Progenitor cell of endocrine pancreas (in vitro differentiated cells): ENCODE data around the gene GOLPH3. TPM values are rescaled to one million over a fixed set of nuclear protein-coding genes. Genes with fewer than 3 reads are reported as not detected.
A peak's percentile ranks its signal among the peaks of the same experiment; 100 is the strongest.
"Not testable (repeated sequence)": the region's sequence is repeated elsewhere in the genome, so short reads cannot be mapped to it uniquely, and the experiment has no call there.

ENCODE experiments used
- DNase-seq: peaks from one replicate; pipeline ENCODE4 v3.0.0; 2021; ENCODE audit warnings: low spot score; ENCODE audit not compliant: unreplicated experiment
- H3K27ac Mint-ChIP-seq: 2 replicates; pipeline ENCODE4 v1.8.0; 2021; ENCODE audit warnings: mild to moderate bottlenecking, moderate library complexity, mixed read lengths
- H3K27me3 Mint-ChIP-seq: 2 replicates; pipeline ENCODE4 v1.8.0; 2021; ENCODE audit warnings: mixed read lengths
- H3K36me3 Mint-ChIP-seq: 2 replicates; pipeline ENCODE4 v1.8.0; 2022; ENCODE audit warnings: mixed read lengths; ENCODE audit not compliant: insufficient read depth
- H3K4me1 Mint-ChIP-seq: 2 replicates; pipeline ENCODE4 v1.8.0; 2021; ENCODE audit warnings: low read depth, mixed read lengths
- H3K4me3 Mint-ChIP-seq: 2 replicates; pipeline ENCODE4 v1.8.0; 2021; ENCODE audit warnings: low read depth, mild to moderate bottlenecking, moderate library complexity, mixed read lengths
- H3K9me3 Mint-ChIP-seq: 2 replicates; pipeline ENCODE4 v1.8.0; 2021; ENCODE audit warnings: low read depth, mixed read lengths
- total RNA-seq: library from RNA; stranded (reverse); gene quantifications from 2 replicates; pipeline ENCODE4 v1.2.1, GENCODE V29; 2021
- TF ChIP-seq, protein P1 (sequence below): fragments of 200-600 bp; sonication (generic); IDR thresholded peaks from one replicate; pipeline ENCODE4 v1.5.0; 2021; ENCODE audit warnings: antibody characterized with exemption, mild to moderate bottlenecking; ENCODE audit not compliant: unreplicated experiment

Gene GOLPH3
- total RNA-seq, 1 donor from 2014 or later: 80.8 TPM

DNA sequence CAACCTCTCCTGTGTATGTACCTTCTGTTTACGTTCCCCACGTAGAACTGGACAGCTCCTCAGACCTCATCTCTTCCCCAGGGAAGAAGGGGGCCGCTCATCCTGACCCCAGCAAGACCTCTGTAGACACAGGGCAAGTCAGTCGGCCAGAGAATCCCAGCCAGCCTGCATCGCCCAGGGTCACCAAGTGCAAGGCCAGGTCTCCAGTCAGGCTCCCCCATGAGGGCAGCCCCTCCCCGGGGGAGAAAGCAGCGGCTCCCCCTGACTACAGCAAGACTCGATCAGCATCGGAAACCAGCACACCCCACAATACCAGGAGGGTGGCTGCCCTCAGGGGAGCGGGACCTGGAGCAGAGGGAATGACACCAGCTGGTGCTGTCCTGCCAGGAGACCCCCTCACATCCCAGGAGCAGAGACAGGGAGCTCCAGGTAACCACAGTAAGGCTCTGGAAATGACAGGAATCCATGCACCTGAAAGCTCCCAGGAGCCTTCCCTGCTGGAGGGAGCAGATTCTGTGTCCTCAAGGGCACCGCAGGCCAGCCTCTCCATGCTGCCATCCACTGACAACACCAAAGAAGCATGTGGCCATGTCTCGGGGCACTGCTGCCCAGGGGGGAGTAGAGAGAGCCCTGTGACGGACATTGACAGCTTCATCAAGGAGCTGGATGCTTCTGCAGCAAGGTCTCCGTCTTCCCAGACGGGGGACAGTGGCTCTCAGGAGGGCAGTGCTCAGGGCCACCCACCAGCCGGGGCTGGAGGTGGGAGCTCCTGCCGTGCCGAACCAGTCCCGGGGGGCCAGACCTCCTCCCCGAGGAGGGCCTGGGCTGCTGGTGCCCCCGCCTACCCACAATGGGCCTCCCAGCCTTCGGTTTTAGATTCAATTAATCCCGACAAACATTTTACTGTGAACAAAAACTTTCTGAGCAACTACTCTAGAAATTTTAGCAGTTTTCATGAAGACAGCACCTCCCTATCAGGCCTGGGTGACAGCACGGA is 86.7 kb downstream of the GOLPH3 start:
- no peaks in the 10 kb centered on the region for H3K27me3 Mint-ChIP-seq

DNA sequence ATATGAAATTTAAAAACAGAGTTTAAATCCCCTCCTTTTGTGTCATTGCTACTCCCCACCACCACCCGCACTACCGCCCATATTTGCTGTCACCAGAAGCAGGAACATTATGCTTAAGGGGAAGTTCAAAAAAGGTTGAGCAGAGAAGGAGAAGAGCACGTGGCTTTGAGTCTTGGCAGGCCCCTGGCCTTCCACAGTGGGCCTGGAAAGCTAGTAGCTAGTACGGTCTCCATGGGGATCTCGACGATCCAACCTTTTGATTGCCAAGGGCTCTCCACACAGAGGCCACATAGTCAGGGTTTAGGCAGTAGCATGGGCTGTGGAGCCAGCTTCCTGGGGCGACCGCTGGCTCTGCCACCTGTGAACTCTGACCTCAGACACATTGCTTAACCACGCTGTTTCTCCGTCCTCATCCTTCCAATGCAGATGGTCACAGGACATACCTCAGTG is 90.1 kb downstream of the GOLPH3 start:
- H3K4me1 Mint-ChIP-seq: no peaks in the 10 kb centered on the region
- no peak overlapping the region for H3K27ac Mint-ChIP-seq
- no peaks in the 10 kb centered on the region for H3K36me3 Mint-ChIP-seq
- H3K4me3 Mint-ChIP-seq: no peak overlapping the region
- no peak for DNase-seq
- no peaks in the 10 kb centered on the region for H3K27me3 Mint-ChIP-seq
- no peaks in the 10 kb centered on the region for H3K9me3 Mint-ChIP-seq
- TF ChIP-seq, protein P1, sequence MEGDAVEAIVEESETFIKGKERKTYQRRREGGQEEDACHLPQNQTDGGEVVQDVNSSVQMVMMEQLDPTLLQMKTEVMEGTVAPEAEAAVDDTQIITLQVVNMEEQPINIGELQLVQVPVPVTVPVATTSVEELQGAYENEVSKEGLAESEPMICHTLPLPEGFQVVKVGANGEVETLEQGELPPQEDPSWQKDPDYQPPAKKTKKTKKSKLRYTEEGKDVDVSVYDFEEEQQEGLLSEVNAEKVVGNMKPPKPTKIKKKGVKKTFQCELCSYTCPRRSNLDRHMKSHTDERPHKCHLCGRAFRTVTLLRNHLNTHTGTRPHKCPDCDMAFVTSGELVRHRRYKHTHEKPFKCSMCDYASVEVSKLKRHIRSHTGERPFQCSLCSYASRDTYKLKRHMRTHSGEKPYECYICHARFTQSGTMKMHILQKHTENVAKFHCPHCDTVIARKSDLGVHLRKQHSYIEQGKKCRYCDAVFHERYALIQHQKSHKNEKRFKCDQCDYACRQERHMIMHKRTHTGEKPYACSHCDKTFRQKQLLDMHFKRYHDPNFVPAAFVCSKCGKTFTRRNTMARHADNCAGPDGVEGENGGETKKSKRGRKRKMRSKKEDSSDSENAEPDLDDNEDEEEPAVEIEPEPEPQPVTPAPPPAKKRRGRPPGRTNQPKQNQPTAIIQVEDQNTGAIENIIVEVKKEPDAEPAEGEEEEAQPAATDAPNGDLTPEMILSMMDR: no peak

More for the DNA sequence above, 86.7 kb downstream of the GOLPH3 start:
- no peaks in the 10 kb centered on the region for H3K4me1 Mint-ChIP-seq
- no peaks in the 10 kb centered on the region for H3K9me3 Mint-ChIP-seq
- H3K4me3 Mint-ChIP-seq: no peak overlapping the region
- TF ChIP-seq, protein P1: no peak
- DNase-seq: no peak
- no peak overlapping the region for H3K27ac Mint-ChIP-seq
- peaks cover 2% of the 10 kb centered on the region for H3K36me3 Mint-ChIP-seq

DNA sequence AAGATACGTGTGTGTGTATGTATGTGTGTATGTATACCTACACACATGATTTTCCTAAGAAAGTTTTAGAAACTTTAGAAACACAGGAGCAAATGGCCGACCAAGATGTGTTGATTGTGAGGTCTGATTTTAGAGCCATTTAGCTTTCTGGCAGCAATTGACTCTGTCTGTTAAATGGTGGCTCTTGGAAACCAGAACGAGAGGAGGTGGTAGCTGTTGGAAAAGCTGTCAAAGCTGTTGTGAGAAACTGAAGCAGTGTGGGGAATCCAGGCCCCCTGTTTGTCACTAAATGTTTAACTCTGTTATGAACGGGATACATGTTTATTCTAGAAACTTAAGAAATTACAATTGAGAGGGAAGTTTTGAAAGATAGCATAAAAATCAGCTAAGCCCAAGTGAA is 91.4 kb downstream of the GOLPH3 start:
- no peaks in the 10 kb centered on the region for H3K4me1 Mint-ChIP-seq
- TF ChIP-seq, protein P1: no peak
- H3K27me3 Mint-ChIP-seq: no peaks in the 10 kb centered on the region
- H3K27ac Mint-ChIP-seq: no peak overlapping the region
- no peak for DNase-seq
- H3K36me3 Mint-ChIP-seq: no peaks in the 10 kb centered on the region
- no peak overlapping the region for H3K4me3 Mint-ChIP-seq
- no peaks in the 10 kb centered on the region for H3K9me3 Mint-ChIP-seq

DNA sequence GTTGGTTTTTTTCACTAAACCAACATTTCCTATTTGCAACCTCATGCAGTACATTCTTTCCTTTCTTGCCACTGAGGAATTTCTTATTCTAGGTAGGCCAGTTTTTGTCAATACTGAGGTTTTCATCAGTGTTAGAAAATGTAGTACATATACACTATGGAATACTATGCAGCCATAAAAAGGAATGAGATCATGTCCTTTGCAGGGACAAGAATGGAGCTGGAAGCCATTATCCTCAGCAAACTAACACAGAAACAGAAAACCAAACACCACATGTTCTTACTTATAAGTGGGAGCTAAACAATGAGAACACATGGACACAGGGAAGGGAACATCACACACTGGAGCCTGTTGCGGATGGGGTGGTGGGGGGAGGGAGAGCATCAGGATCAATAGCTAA is 93.6 kb downstream of the GOLPH3 start:
- not testable (repeated sequence) for DNase-seq, H3K27ac Mint-ChIP-seq, H3K4me3 Mint-ChIP-seq, H3K36me3 Mint-ChIP-seq, H3K9me3 Mint-ChIP-seq, H3K27me3 Mint-ChIP-seq, H3K4me1 Mint-ChIP-seq

DNA sequence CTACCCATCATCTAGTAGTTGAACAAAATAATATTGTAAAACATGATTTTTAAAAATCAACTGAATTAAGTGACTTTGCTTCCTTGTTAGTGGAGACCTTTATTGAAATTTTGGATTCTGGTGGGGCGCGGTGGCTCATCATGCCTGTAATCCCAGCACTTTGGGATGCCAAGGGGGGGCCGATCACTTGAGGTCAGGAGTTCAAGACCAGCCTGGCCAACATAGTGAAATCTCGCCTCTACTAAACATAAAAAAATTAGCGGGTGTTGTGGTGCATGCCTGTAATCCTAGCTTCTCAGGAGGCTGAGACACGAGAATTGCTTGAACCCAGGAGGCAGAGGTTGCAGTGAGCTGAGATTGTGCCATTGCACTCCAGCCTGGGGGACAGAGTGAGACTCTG is 95.3 kb downstream of the GOLPH3 start:
- H3K27ac Mint-ChIP-seq, H3K4me3 Mint-ChIP-seq, DNase-seq, H3K27me3 Mint-ChIP-seq, H3K36me3 Mint-ChIP-seq, H3K9me3 Mint-ChIP-seq, H3K4me1 Mint-ChIP-seq: not testable (repeated sequence)

DNA sequence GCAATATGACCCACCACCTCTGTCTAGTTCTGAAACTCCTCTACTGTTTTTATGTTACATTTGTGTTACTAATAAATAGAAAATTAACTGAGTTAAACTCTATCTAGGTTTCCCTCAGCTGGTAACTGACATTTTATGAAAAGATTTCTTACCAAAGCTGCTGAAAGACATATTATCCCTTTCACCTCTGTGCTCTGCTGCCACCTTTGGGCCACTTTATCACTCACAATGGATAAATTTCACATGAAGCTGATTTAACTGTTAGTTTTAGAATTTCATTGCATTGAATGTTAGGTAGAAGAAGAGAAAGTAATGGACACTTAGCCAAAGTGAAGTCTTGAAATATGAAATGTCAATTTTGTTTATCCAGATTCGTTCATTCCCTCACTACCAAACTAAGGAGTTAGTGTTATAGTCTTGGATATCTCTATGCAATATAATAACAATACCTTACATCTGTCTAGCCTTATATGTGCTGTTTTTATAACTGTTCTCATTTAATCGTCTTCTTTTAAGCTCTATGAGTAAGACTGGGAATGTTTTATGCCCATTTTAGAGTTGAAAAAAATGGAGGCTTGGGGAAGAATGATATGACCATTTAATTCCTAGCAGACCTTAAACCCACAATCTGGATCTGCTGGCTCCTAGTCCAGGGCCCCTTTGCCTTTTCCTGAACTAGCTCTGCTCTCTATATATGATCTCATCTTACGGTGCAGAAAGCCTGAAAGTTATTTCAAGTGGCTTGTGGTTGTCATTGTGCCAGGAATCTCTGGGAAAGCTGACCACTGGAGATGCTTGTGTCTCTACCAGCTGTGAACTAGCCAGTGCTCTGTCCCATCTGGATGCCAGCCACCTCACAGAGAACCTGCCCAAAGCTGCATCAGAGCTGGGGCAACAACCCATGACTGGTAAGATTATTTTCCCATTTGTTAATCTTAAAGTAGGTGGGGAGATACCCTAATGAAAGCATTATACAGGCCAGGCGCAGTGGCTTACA is 97.1 kb downstream of the GOLPH3 start:
- TF ChIP-seq, protein P1: peak; percentile 81
- Mint-ChIP-seq H3K4me1 (no peaks in the 10 kb centered on the region), H3K36me3 (no peaks in the 10 kb centered on the region), H3K27me3 (no peaks in the 10 kb centered on the region), H3K4me3 (no peak overlapping the region), H3K9me3 (no peaks in the 10 kb centered on the region), H3K27ac (no peak overlapping the region)
- no peak for DNase-seq
